GM18858 (cell line): Measurements from ENCODE around the gene STOX2.
"Not testable (repeated sequence)": the region's sequence is repeated elsewhere in the genome, so short reads cannot be mapped to it uniquely, and the experiment has no call there.

Experiments
- ATAC-seq: cut with Tn5 transposase; IDR thresholded peaks from one replicate; pipeline ENCODE4 v1.9.1; 2021; ENCODE audit not compliant: unreplicated experiment

Gene STOX2

GRCh38 chr4:184019667-184020623, 114.8 kb downstream of the STOX2 start:
- ATAC-seq = no peak

DNA sequence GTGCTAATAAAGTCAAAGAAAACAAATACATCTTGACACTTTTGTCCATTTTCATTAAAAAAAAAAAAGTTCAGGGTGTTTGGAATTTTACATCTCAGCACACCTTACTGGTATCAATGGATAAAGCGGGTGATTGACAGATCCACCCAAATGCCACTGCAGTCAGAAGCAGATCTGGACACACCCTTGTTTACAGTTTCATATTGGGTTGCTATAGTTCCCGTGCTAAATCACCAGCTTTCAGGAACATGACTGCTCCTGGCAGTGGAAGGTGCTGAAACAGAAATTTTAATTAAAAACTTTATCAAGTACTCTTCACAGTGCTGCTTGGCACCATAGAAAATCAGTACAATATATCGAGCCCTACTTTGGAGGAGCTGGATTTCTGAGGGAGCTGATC, 116.3 kb downstream of the STOX2 start:
- ATAC-seq = no peak

GRCh38 chr4:184022679-184023383, 117.7 kb downstream of the STOX2 start:
- ATAC-seq = no peak

DNA sequence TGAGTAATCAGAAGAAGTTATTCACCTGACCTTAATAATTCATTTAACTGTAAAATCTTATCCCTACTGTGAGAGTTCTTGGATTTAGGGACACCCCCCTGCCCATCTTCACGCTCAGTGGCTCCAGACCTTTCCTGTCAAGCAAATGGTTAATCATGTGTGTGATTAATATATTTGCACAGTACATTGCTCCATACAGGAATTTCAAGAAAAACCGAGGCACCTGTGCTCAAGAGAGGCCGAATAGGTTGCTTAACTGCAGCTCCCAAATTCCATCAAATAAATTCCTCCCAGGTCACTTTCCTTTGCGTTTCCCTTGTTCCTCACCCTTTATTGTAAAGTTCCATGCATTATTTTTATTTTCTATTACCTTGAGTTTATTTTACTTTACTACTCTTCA, 119.5 kb downstream of the STOX2 start:
- ATAC-seq = no peak

DNA sequence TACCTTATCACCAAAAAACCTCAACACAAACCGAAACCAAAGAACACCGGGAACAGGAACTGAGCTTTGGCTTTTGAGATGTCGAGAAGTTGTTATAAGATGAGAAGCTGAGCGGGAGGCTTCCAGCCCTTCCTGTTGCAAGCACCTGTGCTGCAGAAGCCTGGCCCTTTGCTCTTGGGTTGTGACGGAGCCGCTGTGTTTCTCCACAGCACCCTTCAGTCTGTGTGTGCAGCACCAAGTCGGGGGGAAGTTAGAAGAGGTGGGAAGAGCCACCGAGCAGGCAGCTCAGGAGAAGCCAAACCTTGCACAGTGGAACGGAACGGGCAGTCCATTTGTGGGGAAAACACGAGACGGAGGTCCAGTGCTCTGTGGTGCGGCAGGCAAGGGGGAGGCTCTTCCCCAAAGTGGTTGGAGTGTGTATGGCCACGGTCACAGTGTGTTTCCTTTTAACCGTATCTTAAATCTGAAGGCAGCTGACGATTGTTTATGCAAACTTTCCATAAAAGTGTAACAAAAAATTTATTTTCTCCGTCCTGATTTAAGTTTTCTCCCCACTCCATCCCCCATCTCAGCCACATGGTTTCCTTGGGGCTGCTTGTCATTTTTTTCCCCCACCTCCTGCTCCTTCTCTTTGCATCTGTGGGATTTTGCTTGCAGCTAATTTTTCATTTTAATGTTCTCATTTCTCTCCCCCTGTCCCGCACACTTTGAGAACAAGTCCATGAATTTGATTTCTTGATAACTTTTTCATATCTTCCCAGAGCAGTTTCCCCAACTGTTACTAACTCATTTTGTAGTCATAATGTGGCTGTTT, 123.7 kb downstream of the STOX2 start:
- ATAC-seq = no peak

- no peak for ATAC-seq
Observed at GRCh38 chr4:184030036-184030435, 124.9 kb downstream of the STOX2 start.

GRCh38 chr4:184030764-184031163, 125.7 kb downstream of the STOX2 start:
- no peak for ATAC-seq

DNA sequence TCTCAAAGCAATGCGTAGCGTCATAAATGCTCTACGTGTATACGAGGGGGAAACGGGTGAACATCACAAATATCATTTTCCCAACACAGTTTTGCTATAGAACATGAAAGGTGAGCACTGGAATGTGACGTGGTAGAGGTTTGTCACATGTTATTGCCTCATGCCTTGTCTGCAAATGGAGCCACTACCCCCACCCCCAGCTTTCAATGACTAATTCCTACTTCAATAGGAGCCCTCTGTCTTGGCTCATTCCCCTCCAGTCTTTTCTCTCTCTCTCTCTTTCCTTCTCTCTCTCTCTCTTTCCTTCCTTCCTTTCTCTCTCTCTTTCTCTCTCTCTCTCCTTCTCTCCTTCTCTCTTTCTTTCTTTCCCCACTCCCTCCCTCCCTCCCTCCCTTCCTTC, 127.0 kb downstream of the STOX2 start:
- no peak for ATAC-seq

DNA sequence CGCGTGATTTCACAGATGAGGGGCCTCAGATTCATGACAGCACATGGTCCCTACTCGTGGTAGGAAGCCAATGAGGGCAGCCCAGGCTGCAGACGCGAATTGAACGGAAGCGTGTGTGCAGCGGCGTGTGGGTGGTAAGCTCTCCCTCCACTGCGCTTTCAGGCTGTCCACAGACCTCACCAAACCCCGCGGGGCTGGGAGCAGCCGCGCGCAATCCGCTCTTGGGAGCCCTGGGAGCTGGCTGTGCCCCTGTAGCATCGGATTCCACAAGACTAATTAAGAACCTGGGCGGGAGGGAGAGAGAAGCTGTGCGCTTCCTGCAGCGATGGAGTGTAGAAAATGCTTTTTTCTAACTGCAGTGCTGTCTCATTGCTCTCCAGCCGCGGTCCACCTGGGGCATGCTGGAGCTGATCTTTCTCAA, 134.9 kb downstream of the STOX2 start:
- no peak for ATAC-seq

DNA sequence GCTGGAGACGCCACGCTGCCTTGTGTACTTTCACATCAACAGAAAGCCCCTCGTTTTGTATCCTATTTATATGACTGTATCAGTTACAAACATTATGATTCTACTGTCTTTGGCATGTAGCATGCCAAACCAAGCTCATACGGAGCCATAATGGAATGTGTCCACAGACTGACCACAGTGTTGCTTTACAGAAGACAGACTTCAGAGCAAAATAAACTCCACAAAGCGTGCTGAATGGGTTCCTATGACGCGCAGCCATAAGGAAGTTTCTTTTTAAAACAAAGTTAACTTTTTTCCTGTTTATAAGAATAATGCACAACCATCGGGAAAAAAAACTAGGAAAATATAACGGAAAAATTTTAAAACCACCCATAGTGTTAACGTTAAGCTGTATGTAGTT, 136.0 kb downstream of the STOX2 start:
- ATAC-seq = no peak

DNA sequence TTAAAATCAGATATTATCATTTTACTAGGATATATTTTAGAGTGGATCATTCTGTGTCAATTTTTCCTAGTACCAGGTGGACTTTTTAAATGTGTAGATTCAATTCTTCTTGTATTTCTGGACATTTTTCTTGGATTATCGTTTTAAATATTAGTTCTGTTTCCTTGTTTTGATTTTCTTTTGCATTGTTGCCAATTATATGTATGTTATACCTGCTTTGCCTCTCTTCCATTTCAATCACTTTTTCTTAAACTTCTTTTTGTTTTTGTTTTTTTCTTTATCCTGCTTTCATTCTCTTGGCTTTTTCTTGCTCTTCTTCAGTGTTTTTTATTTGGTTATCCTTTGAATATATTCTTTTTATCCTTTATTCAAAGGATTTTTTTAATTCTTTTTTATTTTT, 141.0 kb downstream of the STOX2 start:
- ATAC-seq = no peak

- ATAC-seq = not testable (repeated sequence)
Observed at GRCh38 chr4:184051262-184051661, 146.2 kb downstream of the STOX2 start.

- ATAC-seq = no peak
Observed at GRCh38 chr4:184052616-184053015, 147.5 kb downstream of the STOX2 start.

GRCh38 chr4:184053434-184053833, 148.3 kb downstream of the STOX2 start:
- no peak for ATAC-seq

- ATAC-seq = no peak
Observed at GRCh38 chr4:184056877-184057276, 151.8 kb downstream of the STOX2 start.

DNA sequence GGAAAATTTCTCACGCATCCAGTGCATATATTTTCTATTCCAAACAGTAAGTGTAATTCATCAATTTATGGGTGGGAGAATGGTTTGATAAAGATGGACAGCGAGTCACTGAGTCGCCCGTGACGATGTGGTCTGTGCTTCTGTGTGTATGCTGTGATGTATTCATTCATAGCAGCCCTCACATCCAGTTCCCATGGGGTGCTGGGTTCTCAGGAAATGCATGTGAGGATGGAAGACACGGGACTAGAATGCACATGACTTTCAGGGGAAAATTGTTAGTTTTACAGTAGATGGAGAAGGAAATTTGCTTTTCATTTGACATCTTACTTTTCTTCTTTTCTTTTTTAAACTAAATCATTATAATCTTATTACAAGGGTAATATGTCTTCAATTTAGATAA, 152.9 kb downstream of the STOX2 start:
- ATAC-seq = no peak

- ATAC-seq = no peak
Observed at GRCh38 chr4:184059099-184059498, 154.0 kb downstream of the STOX2 start.

GRCh38 chr4:184061582-184061981, 156.5 kb downstream of the STOX2 start:
- no peak for ATAC-seq

- no peak for ATAC-seq
Observed at GRCh38 chr4:184062769-184063168, 157.7 kb downstream of the STOX2 start.

DNA sequence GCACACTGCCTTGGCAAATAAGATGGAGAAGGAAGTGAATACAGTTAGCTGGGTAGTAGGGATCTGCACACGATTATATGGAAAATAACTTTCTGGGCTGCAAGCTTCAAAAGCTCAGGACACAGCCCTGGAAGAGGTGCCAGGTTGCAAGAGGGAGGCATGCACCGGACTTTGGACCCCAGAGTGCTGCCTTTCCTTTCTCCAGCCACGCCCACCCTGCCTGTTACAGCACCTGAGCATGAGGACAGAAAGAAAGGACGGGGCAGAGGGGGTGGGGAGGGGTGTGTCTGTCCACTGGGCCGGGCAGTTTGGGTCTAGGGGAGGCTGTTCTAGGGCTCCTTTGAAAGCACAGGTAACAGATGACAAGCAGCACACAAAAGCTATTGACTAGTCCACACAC, 159.8 kb downstream of the STOX2 start:
- ATAC-seq = no peak

DNA sequence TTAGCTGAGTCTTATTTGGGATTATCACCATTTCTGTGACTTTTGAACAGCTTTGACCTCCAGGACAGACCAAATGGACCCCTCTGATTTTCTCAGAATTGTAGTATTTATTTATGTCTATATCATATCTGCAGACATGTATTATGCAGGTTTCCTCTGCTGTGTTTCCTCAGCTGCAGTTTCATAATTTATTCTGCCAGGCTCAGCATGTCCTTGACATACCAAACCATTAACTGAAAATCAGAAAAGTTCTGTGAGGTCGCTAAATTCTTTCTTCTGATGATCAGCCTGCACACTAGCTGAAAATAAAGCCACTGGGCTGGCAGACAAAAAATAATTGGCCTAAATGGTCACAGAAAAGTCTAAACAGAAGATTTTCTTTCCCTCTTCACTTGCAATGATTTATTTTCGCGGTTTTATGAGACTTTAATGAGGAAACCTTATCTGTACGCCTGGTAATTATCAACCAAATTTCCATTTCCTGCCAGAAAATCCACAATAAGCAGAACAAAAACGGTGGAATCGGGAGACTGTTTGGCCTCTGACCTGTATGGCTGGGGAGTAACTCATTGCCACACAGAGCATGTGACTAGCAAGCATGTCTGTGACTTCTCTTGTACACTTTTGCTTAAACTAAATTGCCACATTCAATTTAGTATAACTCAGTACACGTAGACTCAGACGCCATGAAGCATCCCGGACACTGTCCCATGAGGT, 161.6 kb downstream of the STOX2 start:
- ATAC-seq = no peak
